Trophoblast cell (in vitro differentiated cells and primary cell): ENCODE results near the gene CFAP57.

Experiments used
- DNase-seq, 2 donors: peaks; one replicate each; pipeline ENCODE4 v3.0.0-alpha.2; 2016
- H2AFZ ChIP-seq: 2 replicates; pipeline ENCODE4 v1.6.1; 2013; ENCODE audit warnings: low read length, moderate library complexity, mild to moderate bottlenecking; ENCODE audit not compliant: insufficient read depth, poor library complexity
- H2AK5ac ChIP-seq: 2 replicates; pipeline ENCODE4 v1.6.1; 2013; ENCODE audit warnings: mild to moderate bottlenecking, low read length
- H2BK120ac ChIP-seq: 2 replicates; pipeline ENCODE4 v1.6.1; 2013; ENCODE audit warnings: low read length, mild to moderate bottlenecking, moderate library complexity; ENCODE audit not compliant: insufficient read depth, poor library complexity
- H2BK12ac ChIP-seq: 2 replicates; pipeline ENCODE4 v1.6.1; 2013; ENCODE audit warnings: mild to moderate bottlenecking, low read length, moderate library complexity
- H2BK5ac ChIP-seq: 2 replicates; pipeline ENCODE4 v1.6.1; 2013; ENCODE audit warnings: low read length, low read depth, moderate library complexity, mild to moderate bottlenecking; ENCODE audit not compliant: poor library complexity
- H3K14ac ChIP-seq: 2 replicates; pipeline ENCODE4 v1.6.1; 2013; ENCODE audit warnings: mild to moderate bottlenecking, low read length
- H3K18ac ChIP-seq: 2 replicates; pipeline ENCODE4 v1.6.1; 2013; ENCODE audit warnings: mild to moderate bottlenecking, low read length
- H3K23ac ChIP-seq: 2 replicates; pipeline ENCODE4 v1.6.1; 2013; ENCODE audit warnings: low read length
- H3K27ac ChIP-seq: 2 replicates; pipeline ENCODE4 v1.5.1; 2013; ENCODE audit warnings: low read depth, mild to moderate bottlenecking, inconsistent platforms, low read length, moderate library complexity
- H3K27me3 ChIP-seq: 2 replicates; pipeline ENCODE4 v1.6.1; 2013; ENCODE audit warnings: inconsistent platforms, mild to moderate bottlenecking, low read length, moderate library complexity; ENCODE audit not compliant: insufficient read depth
- H3K36me3 ChIP-seq, 2 experiments: 1 replicate in 1 of 2; 2 replicates in 1 of 2; pipeline ENCODE4 v1.6.1; 2013; ENCODE audit warnings: low read length in 2 of 2, mild to moderate bottlenecking in 2 of 2, moderate library complexity in 1 of 2; ENCODE audit not compliant: insufficient read depth in 2 of 2, control insufficient read depth in 1 of 2
- H3K4ac ChIP-seq: 2 replicates; pipeline ENCODE4 v1.6.1; 2013; ENCODE audit warnings: low read depth, mild to moderate bottlenecking, low read length, moderate library complexity
- H3K4me1 ChIP-seq, 2 experiments: 1 replicate in 1 of 2; 2 replicates in 1 of 2; pipeline ENCODE4 v1.6.1; 2013; ENCODE audit warnings: low read length in 2 of 2, mild to moderate bottlenecking in 2 of 2, moderate library complexity in 1 of 2; ENCODE audit not compliant: insufficient read depth in 2 of 2, control insufficient read depth in 1 of 2
- H3K4me2 ChIP-seq: 2 replicates; pipeline ENCODE4 v1.6.1; 2013; ENCODE audit warnings: inconsistent platforms, mild to moderate bottlenecking, low read length, moderate library complexity
- H3K4me3 ChIP-seq: 2 replicates; pipeline ENCODE4 v1.5.1; 2013; ENCODE audit warnings: mild to moderate bottlenecking, low read depth, low read length, inconsistent platforms
- H3K79me1 ChIP-seq: one replicate; pipeline ENCODE4 v1.6.1; 2013; ENCODE audit warnings: low read length
- H3K79me2 ChIP-seq: 2 replicates; pipeline ENCODE4 v1.6.1; 2013; ENCODE audit warnings: low read length, mild to moderate bottlenecking; ENCODE audit not compliant: control insufficient read depth, insufficient read depth, poor library complexity
- H3K9ac ChIP-seq: 2 replicates; pipeline ENCODE4 v1.6.1; 2013; ENCODE audit warnings: mild to moderate bottlenecking, low read length
- H3K9me3 ChIP-seq: 2 replicates; pipeline ENCODE4 v1.6.1; 2013; ENCODE audit warnings: low read depth, mild to moderate bottlenecking, control low read depth, inconsistent platforms, low read length; ENCODE audit not compliant: insufficient read depth
- H4K12ac ChIP-seq: 2 replicates; pipeline ENCODE4 v1.6.1; 2013; ENCODE audit warnings: low read depth, mild to moderate bottlenecking, low read length, moderate library complexity
- H4K8ac ChIP-seq: 2 replicates; pipeline ENCODE4 v1.6.1; 2013; ENCODE audit warnings: low read depth, mild to moderate bottlenecking, low read length, moderate library complexity
- H4K91ac ChIP-seq: one replicate; pipeline ENCODE4 v1.6.1; 2013; ENCODE audit warnings: low read depth, mild to moderate bottlenecking, low read length, moderate library complexity
- WGBS: extraction: QIAGEN DNeasy Blood & Tissue Kit; methylation state at CpG from one replicate; pipeline ENCODE4 v1.1.7; 2013; ENCODE audit warnings: missing lambda C conversion rate; ENCODE audit not compliant: insufficient read length, insufficient coverage; ENCODE audit errors: extremely low coverage; 5-methylcytosine and 5-hydroxymethylcytosine counted together

The CFAP57 gene

DNA sequence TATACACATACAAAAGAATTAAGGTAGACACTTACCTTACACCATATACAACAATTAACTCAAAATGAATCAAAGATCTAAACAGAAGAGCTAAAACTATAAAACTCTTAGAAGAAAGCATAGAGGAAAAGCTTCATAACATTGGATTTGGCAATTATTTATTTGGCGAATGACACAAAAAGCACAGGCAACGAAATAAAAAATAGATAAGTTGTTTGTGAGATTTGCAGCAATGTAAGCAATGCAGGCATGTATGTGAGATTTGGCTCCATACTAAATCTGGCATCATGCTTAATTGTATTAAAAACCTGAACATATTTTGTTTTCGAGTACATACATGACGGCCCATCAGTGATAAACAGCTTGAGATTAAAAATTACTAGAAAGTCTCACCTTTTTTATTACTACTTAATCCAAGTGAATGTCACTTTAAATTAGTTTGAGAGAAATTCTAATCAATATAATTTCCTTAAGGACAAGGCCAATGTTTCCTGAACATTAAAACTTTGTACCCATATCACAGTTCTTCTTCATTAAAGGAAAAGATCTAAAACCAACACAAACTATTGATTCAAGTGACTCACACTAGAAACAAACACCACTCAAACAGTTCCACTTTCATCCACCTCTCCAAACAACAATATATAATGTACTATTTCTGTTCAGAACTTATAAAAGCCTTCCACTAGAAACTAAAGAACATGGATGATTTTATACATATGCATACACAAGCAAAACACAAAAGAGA, 74.5 kb downstream of the CFAP57 start:
- Histone ChIP-seq H3K14ac (no peak overlapping the region), H3K4me1 (peaks cover 0 to 3% of the 10 kb centered on the region in 2 experiments), H2AFZ (no peak overlapping the region), H3K4ac (no peak overlapping the region), H3K23ac (no peak overlapping the region), H3K4me3 (no peak overlapping the region), H3K9ac (no peak overlapping the region), H3K79me2 (no peaks in the 10 kb centered on the region), H3K9me3 (peaks cover 5% of the 10 kb centered on the region), H4K8ac (no peak overlapping the region), H3K27me3 (no peaks in the 10 kb centered on the region), H4K91ac (no peak overlapping the region), H3K36me3 (no peaks in the 10 kb centered on the region), H3K18ac (no peak overlapping the region), H3K4me2 (no peak overlapping the region), H3K79me1 (no peaks in the 10 kb centered on the region), H3K27ac (no peak overlapping the region), H4K12ac (no peak overlapping the region), H2BK5ac (no peak overlapping the region), H2AK5ac (no peak overlapping the region), H2BK12ac (no peak overlapping the region), H2BK120ac (no peak overlapping the region)
- WGBS = no CpG with 5 or more reads among the region's 4 CpGs
- no peak for DNase-seq

DNA sequence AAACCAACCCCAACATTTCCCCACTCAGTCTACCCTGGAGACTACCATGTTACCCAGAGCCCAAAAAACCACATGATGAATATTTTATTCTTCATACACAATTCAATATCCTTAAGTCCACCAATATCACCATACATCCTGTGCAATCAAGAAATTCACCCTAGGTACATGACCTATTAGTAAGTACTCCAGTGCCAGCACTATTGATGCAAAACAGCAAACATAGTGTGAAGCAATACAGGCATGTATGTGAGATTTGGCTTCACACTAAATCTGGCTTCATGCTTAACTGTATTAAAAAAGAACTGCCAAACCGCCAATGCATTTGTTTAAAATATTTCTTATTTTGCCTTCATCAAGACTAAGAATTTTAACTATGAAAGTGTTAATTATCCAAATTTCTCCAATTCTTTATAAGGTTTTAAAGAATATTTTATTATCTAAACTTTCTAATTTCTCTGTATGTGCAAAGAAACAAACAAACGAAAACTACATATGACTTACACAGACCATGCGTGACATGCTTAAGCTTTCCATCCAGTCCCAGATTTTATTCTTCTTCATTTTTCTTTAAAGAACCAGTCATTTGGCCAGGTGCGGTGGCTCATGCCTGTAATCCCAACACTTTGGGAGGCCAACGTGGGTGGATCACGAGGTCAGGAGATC, 75.3 kb downstream of the CFAP57 start:
- Histone ChIP-seq H3K27me3 (no peaks in the 10 kb centered on the region), H3K9me3 (peaks cover 5% of the 10 kb centered on the region), H3K79me1 (no peaks in the 10 kb centered on the region), H4K8ac (no peak overlapping the region), H3K18ac (no peak overlapping the region), H3K36me3 (no peaks in the 10 kb centered on the region), H2BK5ac (no peak overlapping the region), H3K4me2 (no peak overlapping the region), H3K4ac (no peak overlapping the region), H3K79me2 (no peaks in the 10 kb centered on the region), H2BK12ac (no peak overlapping the region), H2AK5ac (no peak overlapping the region), H3K4me1 (no peaks in the 10 kb centered on the region), H2BK120ac (no peak overlapping the region), H3K9ac (no peak overlapping the region), H3K27ac (no peak overlapping the region), H4K12ac (no peak overlapping the region), H3K4me3 (no peak overlapping the region), H4K91ac (no peak overlapping the region), H2AFZ (no peak overlapping the region), H3K23ac (no peak overlapping the region), H3K14ac (no peak overlapping the region)
- no CpG with 5 or more reads among the region's 6 CpGs for WGBS
- no peak for DNase-seq

DNA sequence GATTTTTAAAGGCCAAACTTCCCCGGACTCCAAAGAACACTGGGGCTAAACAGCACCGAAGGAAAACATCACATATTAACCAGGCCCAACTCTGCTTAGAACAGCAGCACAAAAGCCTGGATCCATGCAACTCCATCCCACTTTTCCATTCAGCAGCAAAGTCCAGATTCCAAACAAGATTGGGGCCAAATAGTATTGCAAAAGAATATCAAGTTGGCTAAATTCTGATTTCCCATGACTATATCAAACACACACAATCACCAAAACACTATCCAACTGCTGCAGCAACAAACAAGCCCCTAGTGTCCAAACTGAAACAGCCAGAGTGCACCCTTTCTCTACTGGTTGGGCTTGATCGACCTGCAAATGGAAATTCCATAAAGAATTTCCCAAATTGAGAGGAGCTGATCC, 78.2 kb downstream of the CFAP57 start:
- H3K27ac ChIP-seq = no peak overlapping the region
- no peak overlapping the region for H3K23ac ChIP-seq

DNA sequence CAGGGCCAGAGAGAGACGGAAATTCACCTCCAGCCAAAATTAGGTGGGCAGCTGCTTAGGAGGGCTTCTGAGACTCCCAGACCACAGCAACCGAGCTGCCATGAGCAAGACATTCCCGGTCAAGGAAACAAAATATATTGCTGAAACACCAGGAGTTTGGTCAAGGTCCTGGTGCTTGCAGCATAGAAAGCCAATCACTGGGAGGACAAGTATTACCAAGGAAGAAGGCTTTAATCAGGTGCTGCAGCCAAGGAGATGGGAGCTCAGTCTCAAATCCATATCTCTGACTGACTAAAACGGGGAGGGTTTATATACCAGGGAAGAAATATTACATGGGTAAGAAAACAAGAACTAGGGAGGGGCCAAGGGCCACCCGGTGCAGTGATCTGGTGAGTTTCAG, 78.9 kb downstream of the CFAP57 start:
- no peak for DNase-seq
- Histone ChIP-seq H3K4me1 (no peaks in the 10 kb centered on the region), H3K14ac (no peak overlapping the region), H2BK120ac (no peak overlapping the region), H3K27ac (no peak overlapping the region), H3K79me1 (no peaks in the 10 kb centered on the region), H3K27me3 (no peaks in the 10 kb centered on the region), H3K9ac (no peak overlapping the region), H3K9me3 (peaks cover 10% of the 10 kb centered on the region), H3K18ac (no peak overlapping the region), H3K4me2 (no peak overlapping the region), H3K4ac (no peak overlapping the region), H2BK12ac (no peak overlapping the region), H4K91ac (no peak overlapping the region), H3K79me2 (no peaks in the 10 kb centered on the region), H2BK5ac (no peak overlapping the region), H4K12ac (no peak overlapping the region), H4K8ac (no peak overlapping the region), H3K4me3 (no peak overlapping the region), H2AFZ (no peak overlapping the region), H3K23ac (no peak overlapping the region), H2AK5ac (no peak overlapping the region), H3K36me3 (no peaks in the 10 kb centered on the region)
- WGBS = no CpG with 5 or more reads among the region's 5 CpGs

More for the DNA sequence above, 78.2 kb downstream of the CFAP57 start:
- Histone ChIP-seq H2BK120ac (no peak overlapping the region), H2BK5ac (no peak overlapping the region), H3K9me3 (peaks cover 5% of the 10 kb centered on the region), H3K18ac (no peak overlapping the region), H2AFZ (no peak overlapping the region), H3K4me2 (no peak overlapping the region), H2BK12ac (no peak overlapping the region), H3K4me3 (no peak overlapping the region), H3K27me3 (no peaks in the 10 kb centered on the region), H3K79me1 (no peaks in the 10 kb centered on the region), H4K8ac (no peak overlapping the region), H4K91ac (no peak overlapping the region), H3K9ac (no peak overlapping the region), H3K14ac (no peak overlapping the region), H3K79me2 (no peaks in the 10 kb centered on the region), H3K4ac (no peak overlapping the region), H3K36me3 (no peaks in the 10 kb centered on the region), H3K4me1 (no peaks in the 10 kb centered on the region), H2AK5ac (no peak overlapping the region), H4K12ac (no peak overlapping the region)
- DNase-seq = no peak
- WGBS = no CpG with 5 or more reads among the region's 3 CpGs
